ENCODE data around the gene SPINK14.

The SPINK14 gene

DNA sequence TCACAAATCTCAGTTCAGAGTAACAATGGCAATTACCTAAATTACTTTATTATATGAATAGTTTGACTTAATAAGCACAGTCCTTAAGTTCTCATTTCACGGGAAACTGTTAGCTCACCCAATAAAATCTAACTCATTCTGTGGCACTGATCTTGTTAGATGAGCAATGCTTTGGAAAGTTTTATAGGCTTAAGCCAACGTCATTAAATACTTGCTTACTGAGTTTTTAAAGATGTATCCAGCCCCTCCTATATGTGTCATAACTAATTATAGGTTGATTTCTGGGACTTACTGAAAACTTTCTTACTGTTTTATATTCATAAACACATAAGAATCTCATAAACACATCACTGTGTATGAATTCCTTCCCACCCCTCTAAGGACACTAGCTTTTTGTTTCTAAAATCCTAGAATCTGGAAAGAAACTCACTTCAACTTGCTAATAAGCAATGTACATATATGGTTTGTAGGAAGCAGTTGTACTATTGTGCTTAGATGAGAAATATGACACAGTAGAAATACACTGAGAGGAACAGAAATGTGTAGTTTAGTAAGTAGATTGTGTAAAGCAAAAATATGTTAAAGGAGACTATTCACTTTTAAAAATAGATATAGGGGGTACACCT is 55.9 kb downstream of the SPINK14 start:
- no peak for DNase-seq (ENCODE audit: low read depth)

More for the DNA sequence above, 55.9 kb downstream of the SPINK14 start:
- H3K4me3 ChIP-seq (replicated peaks; ENCODE audit: low read depth, low read length) = no peak overlapping the region
- TF ChIP-seq CTCF (IDR thresholded peaks at IDR 0.05; ENCODE audit: low read length, missing control alignments) = no peak
